ENCODE data around the gene SPAG4.

Gene SPAG4

GRCh38 chr20:35625584-35626385, 10.2 kb downstream of the SPAG4 start:
- DNase-seq: no peak

GRCh38 chr20:35626386-35627001, 10.9 kb downstream of the SPAG4 start:
- DNase-seq: no peak

GRCh38 chr20:35627121-35627520, 11.5 kb downstream of the SPAG4 start:
- DNase-seq: no peak

DNA sequence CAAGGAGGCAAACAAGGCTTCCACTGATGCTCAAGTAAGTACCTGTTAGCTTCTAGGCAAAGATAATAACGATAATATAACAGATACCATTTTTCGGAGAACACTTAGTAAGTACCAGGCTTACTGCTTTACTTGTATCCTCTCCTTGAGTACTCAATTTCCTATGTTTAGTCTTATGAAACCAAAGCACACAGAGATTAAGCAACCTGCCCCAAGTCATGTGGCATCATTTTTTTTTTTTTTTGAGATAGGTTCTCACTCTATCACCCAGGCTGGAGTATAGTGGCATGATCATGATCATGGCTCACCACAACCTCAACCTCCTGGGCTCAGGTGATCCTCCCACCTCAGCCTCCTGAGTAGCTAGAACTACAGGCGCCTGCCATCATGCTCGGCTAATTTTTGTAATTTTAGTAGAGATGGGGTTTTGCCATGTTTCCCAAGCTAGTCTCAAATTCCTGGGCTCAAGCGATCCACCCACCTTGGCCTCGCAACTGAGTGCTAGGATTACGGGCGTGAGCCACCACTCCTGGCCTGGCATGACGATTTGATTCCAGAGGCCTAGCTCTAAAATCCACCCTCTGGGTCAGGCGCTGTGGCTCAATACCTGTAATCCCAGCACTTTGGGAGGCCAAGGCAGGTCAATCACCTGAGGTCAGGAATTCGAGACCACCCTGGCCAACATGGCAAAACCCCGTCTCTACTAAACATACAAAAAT, 14.0 kb downstream of the SPAG4 start:
- no peak for DNase-seq

- DNase-seq: no peak
Measured at GRCh38 chr20:35630636-35631035, 15.0 kb downstream of the SPAG4 start.

DNA sequence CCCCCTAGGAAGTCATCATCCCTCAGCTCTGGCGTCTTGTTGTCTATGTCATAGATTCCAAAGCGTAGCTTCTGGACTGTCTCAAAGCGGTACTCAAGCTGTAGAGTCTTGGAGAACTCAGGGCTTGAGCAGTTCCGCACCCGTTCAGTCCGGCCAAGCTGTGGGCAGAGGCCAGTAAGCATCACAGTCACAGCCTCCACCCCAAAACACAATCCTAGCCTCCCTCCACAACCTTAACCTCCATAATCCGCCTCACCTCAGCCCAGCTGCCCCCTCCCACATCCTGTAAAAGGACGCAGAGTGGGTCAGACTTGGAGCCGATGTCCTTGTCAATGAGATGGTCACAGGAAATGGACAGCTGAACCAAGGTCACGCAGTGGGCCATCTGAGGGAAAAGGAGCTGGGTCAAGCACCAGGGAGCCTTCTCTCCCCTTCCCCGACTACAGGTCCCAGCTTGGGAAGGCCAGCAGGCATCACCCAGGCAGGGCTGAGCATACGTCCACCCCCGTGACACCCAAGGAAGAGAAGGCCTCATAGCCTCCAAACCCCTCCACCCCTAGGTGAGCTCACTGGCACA, 17.0 kb downstream of the SPAG4 start:
- no peak for DNase-seq

DNA sequence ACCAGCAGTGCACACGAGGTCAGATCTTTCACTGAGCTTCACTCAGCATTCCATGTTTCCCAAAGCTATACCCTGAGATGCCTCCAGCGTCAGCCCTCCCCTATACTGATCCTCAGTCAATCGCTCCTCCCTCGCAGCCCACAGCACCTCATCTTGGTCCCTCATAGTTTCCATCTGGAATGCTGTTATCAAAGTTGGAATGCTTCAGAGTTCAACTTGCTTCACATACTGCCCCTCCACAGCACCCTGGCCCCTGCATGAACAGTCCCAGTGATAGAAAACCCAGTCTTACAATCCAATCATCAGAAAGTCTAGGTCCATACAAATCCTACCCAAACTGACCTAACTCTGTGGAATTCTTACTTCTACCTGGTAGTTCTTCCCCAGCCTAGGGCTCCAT, 20.0 kb downstream of the SPAG4 start:
- no peak for DNase-seq

DNA sequence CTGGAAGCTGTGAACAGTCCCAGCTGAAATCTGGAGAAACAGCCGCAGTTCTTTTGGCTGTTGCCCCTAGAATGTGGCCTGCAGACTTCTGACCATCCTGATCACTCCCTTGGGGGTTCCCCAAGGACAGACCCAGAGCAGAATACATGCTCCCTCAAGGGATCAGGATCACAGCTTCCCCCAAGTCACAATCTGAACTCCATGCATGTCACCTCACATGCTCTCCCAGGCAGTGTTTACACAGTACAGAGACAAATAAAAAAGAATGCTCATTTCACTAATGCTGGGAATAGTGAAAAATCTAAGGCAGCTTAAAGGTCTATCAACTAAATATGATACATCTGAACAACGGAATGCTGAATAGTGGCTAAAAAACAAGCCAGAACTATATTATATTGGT, 20.5 kb downstream of the SPAG4 start:
- DNase-seq: no peak

DNA sequence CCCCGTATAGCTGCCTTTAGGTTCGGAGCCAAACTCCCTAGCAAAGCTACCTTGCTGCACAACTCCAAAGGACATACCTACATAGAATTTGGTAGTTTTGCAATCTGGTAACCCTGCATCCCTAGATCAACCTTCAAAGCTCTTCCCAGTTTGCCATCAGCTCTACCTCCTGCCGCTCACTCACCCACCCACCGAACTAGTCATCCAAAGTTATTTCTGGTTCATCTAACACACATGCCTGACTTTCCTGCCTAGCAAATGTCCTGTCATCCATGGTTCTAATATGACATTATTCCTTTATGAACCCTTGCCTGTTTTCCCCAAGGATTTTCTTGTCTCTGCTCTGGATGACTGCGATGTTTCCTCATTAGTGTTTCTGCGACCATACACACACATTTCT, 21.6 kb downstream of the SPAG4 start:
- no peak for DNase-seq

DNA sequence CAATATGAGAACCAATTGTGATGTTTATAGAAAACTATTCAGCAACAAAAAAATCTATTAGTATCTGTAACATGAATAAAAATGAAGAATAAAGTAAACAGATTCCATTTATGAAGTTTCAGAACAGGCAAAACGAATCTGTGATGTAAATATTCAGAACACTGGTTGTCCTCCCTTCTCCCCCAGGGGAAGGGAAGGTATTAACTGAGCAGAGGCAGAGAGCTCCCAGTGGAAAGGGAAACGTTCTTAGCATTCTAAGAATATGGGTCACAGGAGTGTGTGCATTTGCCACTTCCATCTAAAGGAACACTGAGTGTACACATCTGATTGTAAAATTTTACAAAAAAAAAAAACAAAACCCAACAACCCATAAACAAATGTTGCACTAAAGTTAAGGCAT, 23.1 kb downstream of the SPAG4 start:
- no peak for DNase-seq

DNA sequence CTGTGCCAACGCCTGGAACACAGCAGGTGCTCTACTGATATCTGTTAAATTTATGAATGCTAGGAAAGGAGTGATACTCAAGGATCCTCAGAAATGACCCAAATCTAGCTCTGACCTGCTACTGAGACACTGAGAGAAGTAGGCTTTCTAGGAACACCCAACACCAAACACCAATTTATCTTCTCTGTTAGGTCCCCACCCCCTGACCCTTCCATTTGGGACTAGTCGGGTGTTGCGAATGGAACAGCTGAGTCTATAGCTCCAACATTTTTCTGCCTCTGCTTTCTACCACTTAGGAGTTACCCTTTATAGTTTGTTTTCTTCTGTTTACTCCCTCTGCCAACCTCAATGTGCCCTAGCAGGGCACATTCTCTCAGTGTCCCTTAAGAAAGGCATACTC, 25.1 kb downstream of the SPAG4 start:
- DNase-seq: no peak

DNA sequence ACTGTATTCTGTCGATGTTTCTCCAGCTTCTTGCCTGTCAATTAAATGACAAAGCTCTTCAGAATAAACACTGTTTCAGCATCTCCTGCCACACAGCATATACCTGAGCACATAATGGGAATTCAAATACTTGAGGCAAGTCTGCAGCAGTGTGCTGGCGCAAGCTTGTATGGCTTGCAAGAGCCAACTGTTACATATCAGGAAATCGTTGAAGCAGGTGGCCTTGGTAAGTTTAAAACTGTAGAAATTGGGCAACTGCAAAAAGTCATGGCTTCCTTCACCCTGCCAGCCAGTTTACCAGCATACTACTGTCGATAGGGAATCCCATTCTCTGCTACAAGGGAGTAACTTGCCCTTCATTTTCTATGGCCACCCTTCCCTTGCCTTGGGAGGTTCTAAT, 26.1 kb downstream of the SPAG4 start:
- DNase-seq: no peak

DNA sequence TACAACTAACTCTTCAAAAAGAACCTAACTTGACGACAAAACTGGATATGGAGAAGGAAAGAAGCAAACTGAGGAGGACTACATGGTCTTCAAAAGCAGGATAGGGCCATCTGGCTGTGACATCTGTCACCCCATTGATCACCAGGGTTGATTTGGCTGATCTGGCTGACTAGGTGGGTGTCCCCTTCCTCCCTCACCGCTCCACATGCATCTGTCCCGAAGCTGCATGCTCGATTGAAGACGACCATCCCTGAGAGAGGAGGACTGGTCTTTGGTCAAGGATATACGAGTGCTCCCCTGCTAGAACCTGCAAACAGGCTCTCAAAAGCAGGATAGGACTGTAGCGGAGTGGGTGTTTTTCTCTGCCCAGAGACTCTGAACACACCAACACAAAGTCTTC, 27.4 kb downstream of the SPAG4 start:
- no peak for DNase-seq

GRCh38 chr20:35644806-35645205, 29.2 kb downstream of the SPAG4 start:
- no peak for DNase-seq

DNA sequence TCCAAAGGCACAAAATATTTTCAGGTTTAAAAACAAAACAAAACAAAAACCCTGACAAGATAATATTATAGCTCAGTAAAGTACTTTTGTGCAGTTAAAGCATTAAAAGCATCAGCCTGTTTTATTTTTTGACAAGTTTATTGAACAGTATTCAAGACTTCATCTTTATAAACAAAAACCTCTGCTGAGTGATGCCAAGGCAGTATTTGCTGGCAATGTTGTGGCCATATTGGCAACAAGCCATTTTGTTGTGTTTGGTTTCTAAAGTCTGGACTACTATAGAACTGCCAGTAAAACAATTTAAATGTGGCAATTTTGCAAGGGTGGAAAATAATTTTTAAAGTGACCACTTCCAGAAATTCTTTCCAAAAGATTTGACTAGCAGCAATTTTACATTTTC, 33.2 kb downstream of the SPAG4 start:
- no peak for DNase-seq

- DNase-seq: no peak
Measured at GRCh38 chr20:35650632-35651031, 35.0 kb downstream of the SPAG4 start.

DNA sequence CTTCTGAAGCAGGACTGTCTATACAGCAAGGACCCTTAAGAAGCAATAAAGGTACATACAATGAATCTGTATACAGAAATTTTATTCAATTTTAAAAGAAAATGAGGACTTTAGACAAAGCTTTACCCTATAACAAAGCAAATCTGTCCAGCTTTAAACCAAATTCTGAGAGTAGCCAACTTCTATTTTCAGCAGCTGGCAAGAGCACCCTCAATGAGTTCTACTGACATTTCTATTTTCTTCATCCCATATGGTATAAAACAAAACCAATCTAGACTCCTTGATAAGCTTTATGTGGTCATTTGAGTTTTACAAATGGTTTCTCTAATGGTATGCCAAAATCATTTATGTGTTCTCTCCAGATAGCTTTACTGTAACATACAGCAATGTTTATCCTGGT, 36.3 kb downstream of the SPAG4 start:
- no peak for DNase-seq

- no peak for DNase-seq
Measured at GRCh38 chr20:35652641-35653429, 37.2 kb downstream of the SPAG4 start.

DNA sequence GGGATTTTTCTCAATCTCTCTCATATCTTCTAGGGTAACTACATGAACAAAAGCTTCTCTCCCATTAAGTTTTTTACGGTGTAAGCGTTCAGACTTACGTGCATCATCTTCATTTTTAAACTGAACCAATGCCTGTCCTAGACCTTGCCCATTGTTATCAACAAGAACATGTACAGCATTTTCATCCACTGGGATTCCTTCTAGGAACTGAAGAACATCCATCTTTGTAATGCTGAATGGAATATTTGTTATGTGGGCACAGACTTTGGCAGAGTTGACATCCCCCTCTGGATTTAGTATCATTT, 37.8 kb downstream of the SPAG4 start:
- no peak for DNase-seq

DNA sequence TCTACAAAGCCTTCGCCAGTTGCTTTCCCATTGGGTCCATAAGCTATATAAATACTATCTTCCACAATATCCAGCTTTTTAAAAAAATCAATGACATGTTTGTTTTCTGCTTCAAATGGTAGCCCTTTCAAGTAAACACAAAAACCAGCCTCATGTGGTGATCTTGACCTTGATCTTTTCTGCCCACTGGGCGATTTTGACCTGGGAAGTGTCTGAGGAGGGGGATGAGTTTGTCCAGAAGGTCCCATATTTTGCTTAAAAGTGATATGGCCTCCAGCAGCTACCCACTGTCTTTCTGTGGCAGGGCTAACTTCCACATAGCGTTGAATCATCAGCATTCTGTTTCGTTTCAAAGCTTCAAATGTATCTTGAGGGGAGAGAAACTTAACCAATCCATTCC, 38.3 kb downstream of the SPAG4 start:
- no peak for DNase-seq

GRCh38 chr20:35654415-35654814, 38.8 kb downstream of the SPAG4 start:
- no peak for DNase-seq

DNA sequence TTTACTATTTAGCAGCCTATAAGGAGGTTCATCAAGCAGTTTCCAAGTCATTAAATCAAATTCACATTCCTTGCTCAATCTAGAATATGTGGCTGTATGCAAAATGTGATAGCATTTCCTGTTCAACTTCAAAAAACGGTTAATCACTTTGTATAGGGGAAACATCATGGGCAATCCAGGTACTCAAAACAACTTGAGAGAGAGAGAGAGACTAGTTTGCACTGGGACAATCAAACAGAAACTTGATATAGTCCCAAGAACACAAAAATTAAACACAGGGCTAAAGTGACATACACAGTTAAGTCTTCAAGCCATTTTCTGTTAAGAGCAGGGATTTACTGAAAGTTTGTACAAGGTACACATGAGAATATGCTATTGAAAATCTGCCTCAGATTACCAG, 41.6 kb downstream of the SPAG4 start:
- DNase-seq: peak; percentile 8
